KMS-11 (cell line): Measurements from ENCODE around the gene PKDCC.

Experiments used
- H2AFZ ChIP-seq: fragments of 200-600 bp; sonication (generic); 2 replicates; pipeline ENCODE4 v1.6.1; 2016; ENCODE audit warnings: antibody characterized with exemption, mixed run types, low read depth
- H3K27ac ChIP-seq: fragments of 200-600 bp; sonication (generic); 2 replicates; pipeline ENCODE4 v1.6.1; 2016; ENCODE audit warnings: mild to moderate bottlenecking, mixed run types
- H3K27me3 ChIP-seq: fragments of 200-600 bp; sonication (generic); 2 replicates; pipeline ENCODE4 v1.6.1; 2017; ENCODE audit warnings: mild to moderate bottlenecking, low read depth, mixed run types, moderate library complexity; ENCODE audit not compliant: insufficient read depth
- H3K36me3 ChIP-seq: fragments of 200-600 bp; sonication (generic); 2 replicates; pipeline ENCODE4 v1.6.1; 2017; ENCODE audit warnings: mild to moderate bottlenecking, mixed run types; ENCODE audit not compliant: insufficient read depth
- H3K4me1 ChIP-seq: fragments of 200-600 bp; sonication (generic); 2 replicates; pipeline ENCODE4 v1.6.1; 2016; ENCODE audit warnings: mild to moderate bottlenecking, low read depth, mixed run types; ENCODE audit not compliant: poor library complexity, severe bottlenecking
- H3K4me2 ChIP-seq: fragments of 200-600 bp; sonication (generic); 2 replicates; pipeline ENCODE4 v1.7.0; 2016; ENCODE audit warnings: mild to moderate bottlenecking, mixed run types
- H3K4me3 ChIP-seq: fragments of 200-600 bp; sonication (generic); IDR thresholded peaks from 2 replicates; pipeline ENCODE4 v1.6.1; 2017; ENCODE audit warnings: low read depth, low read length, mixed read lengths; ENCODE audit not compliant: insufficient read depth
- H3K79me2 ChIP-seq: fragments of 200-600 bp; sonication (generic); 2 replicates; pipeline ENCODE4 v1.6.1; 2016; ENCODE audit warnings: low read depth, mixed run types; ENCODE audit not compliant: insufficient read depth
- H3K9ac ChIP-seq: fragments of 200-600 bp; sonication (generic); 2 replicates; pipeline ENCODE4 v1.6.1; 2016; ENCODE audit warnings: mild to moderate bottlenecking, mixed run types
- H4K20me1 ChIP-seq: fragments of 200-600 bp; sonication (generic); 2 replicates; pipeline ENCODE4 v1.6.1; 2016; ENCODE audit warnings: mild to moderate bottlenecking, mixed run types; ENCODE audit not compliant: insufficient read depth
- TF ChIP-seq, protein P1 (sequence below): fragments of 200-600 bp; sonication (generic); conservative IDR thresholded peaks from 2 replicates; pipeline ENCODE4 v1.6.1; 2017; ENCODE audit warnings: low read depth, mild to moderate bottlenecking, antibody characterized with exemption, low read length, moderate library complexity, mixed read lengths

PKDCC gene

DNA sequence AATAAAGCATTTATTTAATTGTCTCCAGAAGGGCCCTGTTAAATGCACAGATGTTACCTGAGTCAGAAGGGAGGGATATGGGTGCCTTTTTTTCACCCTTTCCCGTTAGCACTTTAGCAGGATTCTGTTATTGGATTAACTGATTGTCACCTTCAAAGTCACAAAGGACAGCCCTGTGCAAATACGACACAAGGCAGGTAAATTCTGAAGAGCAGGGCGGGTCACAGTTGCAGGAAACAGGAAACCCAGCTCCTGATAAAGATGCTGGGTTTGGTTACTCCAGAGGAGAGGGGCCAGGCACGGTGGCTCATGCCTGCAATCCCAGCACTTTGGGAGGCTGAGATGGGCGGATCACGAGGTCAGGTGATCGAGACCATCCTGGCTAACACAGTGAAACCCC lies 11.4 kb upstream of the PKDCC start:
- TF ChIP-seq, protein P1, sequence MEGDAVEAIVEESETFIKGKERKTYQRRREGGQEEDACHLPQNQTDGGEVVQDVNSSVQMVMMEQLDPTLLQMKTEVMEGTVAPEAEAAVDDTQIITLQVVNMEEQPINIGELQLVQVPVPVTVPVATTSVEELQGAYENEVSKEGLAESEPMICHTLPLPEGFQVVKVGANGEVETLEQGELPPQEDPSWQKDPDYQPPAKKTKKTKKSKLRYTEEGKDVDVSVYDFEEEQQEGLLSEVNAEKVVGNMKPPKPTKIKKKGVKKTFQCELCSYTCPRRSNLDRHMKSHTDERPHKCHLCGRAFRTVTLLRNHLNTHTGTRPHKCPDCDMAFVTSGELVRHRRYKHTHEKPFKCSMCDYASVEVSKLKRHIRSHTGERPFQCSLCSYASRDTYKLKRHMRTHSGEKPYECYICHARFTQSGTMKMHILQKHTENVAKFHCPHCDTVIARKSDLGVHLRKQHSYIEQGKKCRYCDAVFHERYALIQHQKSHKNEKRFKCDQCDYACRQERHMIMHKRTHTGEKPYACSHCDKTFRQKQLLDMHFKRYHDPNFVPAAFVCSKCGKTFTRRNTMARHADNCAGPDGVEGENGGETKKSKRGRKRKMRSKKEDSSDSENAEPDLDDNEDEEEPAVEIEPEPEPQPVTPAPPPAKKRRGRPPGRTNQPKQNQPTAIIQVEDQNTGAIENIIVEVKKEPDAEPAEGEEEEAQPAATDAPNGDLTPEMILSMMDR = no peak

DNA sequence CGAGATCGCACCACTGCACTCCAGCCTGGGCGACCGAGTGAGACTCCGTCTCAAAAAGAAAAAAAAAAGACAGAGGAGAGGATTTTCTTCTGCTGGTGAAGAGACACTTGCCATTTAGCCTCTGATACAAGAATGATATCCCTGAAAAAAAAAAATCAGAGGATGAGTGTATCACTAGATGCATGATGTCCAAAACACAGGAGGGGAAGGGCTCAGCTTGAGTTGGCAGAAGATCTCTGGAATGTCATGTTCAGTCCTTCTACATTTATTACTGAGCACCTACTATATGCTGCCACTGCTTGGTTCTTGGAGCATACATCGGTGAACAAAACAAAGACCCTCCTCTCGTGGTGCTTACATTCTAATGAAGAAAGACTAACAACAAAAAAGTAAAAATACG lies 10.9 kb upstream of the PKDCC start:
- no peaks in the 10 kb centered on the region for H3K79me2 ChIP-seq
- H3K27ac ChIP-seq = no peak overlapping the region
- no peak overlapping the region for H3K4me3 ChIP-seq
- TF ChIP-seq, protein P1 = no peak
- no peaks in the 10 kb centered on the region for H3K27me3 ChIP-seq
- no peaks in the 10 kb centered on the region for H3K4me1 ChIP-seq
- H3K36me3 ChIP-seq = no peaks in the 10 kb centered on the region
- H3K9ac ChIP-seq = no peak overlapping the region
- no peak overlapping the region for H3K4me2 ChIP-seq
- no peaks in the 10 kb centered on the region for H4K20me1 ChIP-seq
- H2AFZ ChIP-seq = no peak overlapping the region

More for the DNA sequence above, 11.4 kb upstream of the PKDCC start:
- H3K27ac ChIP-seq = no peak overlapping the region
- H3K4me3 ChIP-seq = no peak overlapping the region
- H3K9ac ChIP-seq = no peak overlapping the region
- H2AFZ ChIP-seq = no peak overlapping the region
- no peaks in the 10 kb centered on the region for H3K27me3 ChIP-seq
- no peaks in the 10 kb centered on the region for H3K79me2 ChIP-seq
- no peaks in the 10 kb centered on the region for H3K36me3 ChIP-seq
- no peaks in the 10 kb centered on the region for H3K4me1 ChIP-seq
- H4K20me1 ChIP-seq = no peaks in the 10 kb centered on the region
- no peak overlapping the region for H3K4me2 ChIP-seq

DNA sequence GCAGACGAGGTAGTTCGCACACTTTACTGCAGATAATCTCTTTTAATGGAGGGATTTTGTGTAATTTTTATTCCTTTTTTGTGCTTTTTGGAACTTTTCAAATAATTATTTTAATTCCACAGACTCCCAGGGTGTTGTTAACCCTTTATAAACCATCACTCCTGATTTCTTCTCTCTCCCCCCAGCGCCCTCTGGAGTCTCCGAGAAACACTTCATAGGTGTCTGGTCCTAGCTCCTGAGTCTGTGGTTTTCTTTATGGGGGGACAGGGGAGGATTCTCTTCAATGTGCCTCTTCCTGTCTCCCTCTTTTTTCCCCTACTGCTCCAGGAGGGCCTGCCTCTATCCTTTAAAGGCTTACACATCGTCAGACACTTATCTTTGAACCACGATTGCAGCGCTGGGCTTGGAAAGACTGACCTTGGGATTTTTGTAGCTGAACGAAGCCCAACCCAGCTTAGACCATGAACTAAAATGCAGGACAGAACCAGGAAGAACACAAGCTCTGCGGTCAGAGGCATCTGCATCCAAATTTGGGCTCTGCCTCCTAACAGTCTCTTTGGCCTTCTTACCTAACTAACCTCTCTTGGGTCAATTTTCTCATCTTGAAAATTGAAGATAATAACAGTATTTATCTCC lies 7.1 kb upstream of the PKDCC start:
- Histone ChIP-seq H3K4me2 (no peak overlapping the region), H2AFZ (no peak overlapping the region), H4K20me1 (no peaks in the 10 kb centered on the region), H3K27ac (no peak overlapping the region), H3K9ac (no peak overlapping the region), H3K4me3 (no peak overlapping the region), H3K36me3 (no peaks in the 10 kb centered on the region), H3K4me1 (no peaks in the 10 kb centered on the region), H3K27me3 (peaks cover under 1% of the 10 kb centered on the region; the same call in 1 of the 2 replicates), H3K79me2 (no peaks in the 10 kb centered on the region)
- TF ChIP-seq, protein P1 = no peak

DNA sequence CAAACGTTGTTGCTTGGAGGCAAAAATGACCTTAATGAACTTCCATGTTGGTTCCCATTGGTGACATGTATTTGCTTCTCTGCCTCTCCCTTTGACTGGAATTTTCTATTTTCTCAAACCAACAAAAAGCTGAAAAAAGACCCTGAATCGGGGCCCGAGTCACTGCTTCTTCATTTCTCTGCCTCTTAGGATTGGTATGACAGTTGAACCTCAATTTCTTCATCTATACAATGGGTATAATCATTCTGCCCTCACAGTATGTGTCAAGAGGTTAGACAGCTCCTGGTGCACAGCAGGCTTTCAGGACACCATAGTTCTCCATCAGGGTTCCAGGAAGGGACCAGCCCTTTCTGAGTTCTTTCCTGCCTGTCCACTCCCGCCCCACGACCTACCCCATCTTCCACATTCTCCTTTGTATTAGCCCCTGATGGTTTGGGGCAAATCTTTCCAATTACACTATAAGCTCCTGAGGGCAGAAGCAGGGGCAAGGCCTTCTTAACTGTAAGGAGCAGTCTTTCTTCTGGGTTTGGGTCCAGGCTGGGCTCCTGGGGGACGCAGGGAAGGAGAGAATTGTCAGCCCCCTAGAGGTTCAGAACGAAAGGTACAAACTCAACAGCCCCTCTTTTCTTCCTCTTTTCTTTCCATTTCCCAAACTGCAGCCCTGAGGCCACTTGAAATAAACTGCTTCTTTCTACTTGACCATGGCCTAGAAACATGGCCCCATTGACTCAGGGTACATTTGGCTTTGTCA lies 6.3 kb upstream of the PKDCC start:
- no peak overlapping the region for H2AFZ ChIP-seq
- H3K4me2 ChIP-seq = no peak overlapping the region
- no peaks in the 10 kb centered on the region for H3K4me1 ChIP-seq
- no peaks in the 10 kb centered on the region for H4K20me1 ChIP-seq
- no peak overlapping the region for H3K4me3 ChIP-seq
- no peak overlapping the region for H3K27ac ChIP-seq
- no peaks in the 10 kb centered on the region for H3K79me2 ChIP-seq
- H3K36me3 ChIP-seq = no peaks in the 10 kb centered on the region
- no peak overlapping the region for H3K9ac ChIP-seq
- TF ChIP-seq, protein P1 = no peak
- H3K27me3 ChIP-seq = peaks cover 6% of the 10 kb centered on the region; the same call in 1 of the 2 replicates
